Measurements from ENCODE around the gene STARD8. TPM values are rescaled to one million over a fixed set of nuclear protein-coding genes. Genes with fewer than 3 reads are reported as not detected.
A peak's percentile ranks its signal among the peaks of the same experiment; 100 is the strongest.

STARD8 gene
- total and polyA plus RNA-seq, 7 donors, result 4.2 to 25.8 (median 8.8) TPM

GRCh38 chrX:68648960-68649359, 1.5 kb downstream of the STARD8 start:
- WGBS, 3 donors, result 22 to 38% (median 34%) methylated on average over 5 of the region's 5 CpGs
- DNase-seq (no peak), ATAC-seq (no peak)
- no peak overlapping the region for H3K4me3 ChIP-seq
- H3K4me1 ChIP-seq, result no peaks in the 10 kb centered on the region
- no peaks in the 10 kb centered on the region for H3K36me3 ChIP-seq (ENCODE audit: insufficient read depth in 1 of 2, low read depth in 1 of 2)
- H3K9me3 ChIP-seq, result no peaks in the 10 kb centered on the region
- H3K27ac ChIP-seq, result no peak overlapping the region
- TF ChIP-seq CTCF (IDR thresholded peaks at IDR 0.05), result no peak
- intact Hi-C loops (cut with DNase I), result no loop called here
- H3K27me3 ChIP-seq (ENCODE audit: insufficient read depth in 3 of 3, low read length in 2 of 3), result peaks cover 0 to 13% (median 0%) of the 10 kb centered on the region in 3 donors

- Histone ChIP-seq H3K4me3 (no peak overlapping the region), H3K4me1 (no peaks in the 10 kb centered on the region), H3K27me3 (ENCODE audit: insufficient read depth in 3 of 3, low read length in 2 of 3) (peaks cover 0 to 13% (median 0%) of the 10 kb centered on the region in 3 donors), H3K27ac (no peak overlapping the region), H3K36me3 (ENCODE audit: insufficient read depth in 1 of 2, low read depth in 1 of 2) (no peaks in the 10 kb centered on the region), H3K9me3 (no peaks in the 10 kb centered on the region)
- 83 to 90% (median 85%) methylated on average over 3 of the region's 3 CpGs for WGBS, 3 donors
- no peak for DNase-seq
- intact Hi-C loops (cut with DNase I), result no loop called here
- no peak for ATAC-seq
- TF ChIP-seq CTCF (IDR thresholded peaks at IDR 0.05), result no peak
Measured at GRCh38 chrX:68650491-68650890, 3.0 kb downstream of the STARD8 start.

- no peaks in the 10 kb centered on the region for H3K36me3 ChIP-seq (ENCODE audit: insufficient read depth in 1 of 2, low read depth in 1 of 2)
- no peak overlapping the region for H3K4me3 ChIP-seq
- no peak overlapping the region for H3K27ac ChIP-seq
- no peaks in the 10 kb centered on the region for H3K4me1 ChIP-seq
- DNase-seq (no peak), ATAC-seq (no peak)
- H3K9me3 ChIP-seq, result no peaks in the 10 kb centered on the region
- intact Hi-C loops (cut with DNase I), result no loop called here
- WGBS, 3 donors, result 76 to 78% (median 78%) methylated on average over 7 of the region's 7 CpGs
- no peak for TF ChIP-seq CTCF (IDR thresholded peaks at IDR 0.05)
- H3K27me3 ChIP-seq (ENCODE audit: insufficient read depth in 3 of 3, low read length in 2 of 3), result peaks cover 0 to 13% (median 0%) of the 10 kb centered on the region in 3 donors
Measured at GRCh38 chrX:68651110-68651509, 3.6 kb downstream of the STARD8 start.

GRCh38 chrX:68652326-68653170, 5.1 kb downstream of the STARD8 start:
- peaks cover 0 to 15% (median 0%) of the 10 kb centered on the region in 3 donors for H3K27me3 ChIP-seq (ENCODE audit: insufficient read depth in 3 of 3, low read length in 2 of 3)
- ATAC-seq (peak; percentile 19 to 64 (median 50)), DNase-seq (peak in 1 of 2 donors; percentile 60)
- intact Hi-C loops (cut with DNase I), result no loop called here
- H3K4me3 ChIP-seq, result no peak overlapping the region
- no peaks in the 10 kb centered on the region for H3K9me3 ChIP-seq
- TF ChIP-seq CTCF (IDR thresholded peaks at IDR 0.05), result no peak
- 35 to 55% (median 47%) methylated on average over 4 to 6 of the region's 6 CpGs for WGBS, 3 donors
- no peaks in the 10 kb centered on the region for H3K36me3 ChIP-seq (ENCODE audit: insufficient read depth in 1 of 2, low read depth in 1 of 2)
- H3K27ac ChIP-seq, result no peak overlapping the region
- no peaks in the 10 kb centered on the region for H3K4me1 ChIP-seq

Data from psoas muscle (tissue), 8 donors.